AG04450 (cell line): Measurements from ENCODE around the gene KIAA1614. TPM values are rescaled to one million over a fixed set of nuclear protein-coding genes. Genes with fewer than 3 reads are reported as not detected.

Source experiments
- CTCF ChIA-PET: fragments of 300-600, 350-600 bp; formaldehyde crosslinking; extraction: SDS; loops from one replicate; lab custom pipeline; 2022; ENCODE audit warnings: antibody characterized with exemption, inconsistent platforms; lab: Charles Lee
- POLR2A ChIA-PET: fragments of 350-600 bp; formaldehyde crosslinking; extraction: SDS; loops from one replicate; lab custom pipeline; 2021; ENCODE audit warnings: antibody characterized with exemption, inconsistent platforms; lab: Yijun Ruan, JAX
- DNase-seq: peaks from one replicate; pipeline ENCODE4 v3.0.0-alpha.2; 2011; ENCODE audit warnings: low read depth, low spot score
- H3K27ac ChIP-seq: one replicate; pipeline ENCODE4 v1.5.1; 2012; ENCODE audit warnings: low read depth, low read length, control low read depth
- H3K27me3 ChIP-seq: one replicate; pipeline ENCODE4 v1.6.0; 2012; ENCODE audit warnings: low read length; ENCODE audit not compliant: control insufficient read depth, insufficient read depth
- H3K4me3 ChIP-seq: 2 replicates; pipeline ENCODE4 v1.5.1; 2011; ENCODE audit warnings: mild to moderate bottlenecking, low read depth, low read length, control low read depth
- H3K9me3 ChIP-seq: 2 replicates; pipeline ENCODE4 v1.5.1; 2012; ENCODE audit warnings: low read length; ENCODE audit not compliant: control insufficient read depth, insufficient read depth
- CTCF ChIP-seq: IDR thresholded peaks from 2 replicates; pipeline ENCODE4 v1.5.1; 2011; ENCODE audit warnings: low read depth, low read length, control low read depth, inconsistent platforms
- polyA plus RNA-seq: library from polyadenylated mRNA; depleted of rRNA; stranded (reverse); fragments of >200 nt; gene quantifications from 2 replicates; pipeline ENCODE4 v1.2.3, GENCODE V29; 2011

KIAA1614 gene
- polyA plus RNA-seq, 1 experiment: 4.0 TPM

DNA sequence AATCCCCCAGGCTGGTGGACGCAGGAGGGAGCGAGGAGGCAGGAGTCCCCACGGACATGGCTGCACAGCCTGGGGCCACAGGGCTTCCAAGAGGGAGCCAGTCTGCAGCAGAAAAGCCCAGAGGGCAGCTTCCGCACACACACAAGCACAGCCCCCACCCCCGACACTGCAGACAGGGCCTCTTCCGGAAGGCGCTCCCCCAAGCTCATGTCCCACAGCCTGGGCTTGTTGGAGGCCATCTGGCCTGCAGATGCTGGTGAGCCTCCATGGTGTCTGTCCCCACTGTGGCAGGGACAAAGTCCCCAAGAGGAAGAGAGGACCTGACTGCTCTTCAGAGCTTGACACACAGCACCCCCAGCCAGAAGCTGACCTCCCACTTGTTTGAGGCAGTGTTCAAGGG is 13.4 kb upstream of the KIAA1614 start:
- POLR2A ChIA-PET: no interaction called here
- Histone ChIP-seq H3K27me3 (no peaks in the 10 kb centered on the region), H3K4me3 (no peak overlapping the region), H3K27ac (no peak overlapping the region), H3K9me3 (peaks cover 3% of the 10 kb centered on the region; the same call in 1 of the 2 replicates)
- TF ChIP-seq CTCF: no peak
- DNase-seq: no peak
- CTCF ChIA-PET: interaction anchor here (2.4 kb wide), 1 partner anchor 17 kb away, joined by 8 read pairs; no protein-coding TSS in a partner anchor

GRCh38 chr1:180901076-180901990 is 11.4 kb upstream of the KIAA1614 start:
- H3K4me3 ChIP-seq: no peak overlapping the region
- ChIA-PET POLR2A (no interaction called here), CTCF (interaction anchor here (0.5 to 2.2 kb wide), 4 partner anchors 20 to 522 kb away, joined by 3 to 7 read pairs (median 4); no protein-coding TSS in a partner anchor)
- TF ChIP-seq CTCF: no peak
- DNase-seq: no peak
- no peak overlapping the region for H3K27ac ChIP-seq
- H3K27me3 ChIP-seq: no peaks in the 10 kb centered on the region
- H3K9me3 ChIP-seq: peaks cover 3% of the 10 kb centered on the region; the same call in 1 of the 2 replicates

DNA sequence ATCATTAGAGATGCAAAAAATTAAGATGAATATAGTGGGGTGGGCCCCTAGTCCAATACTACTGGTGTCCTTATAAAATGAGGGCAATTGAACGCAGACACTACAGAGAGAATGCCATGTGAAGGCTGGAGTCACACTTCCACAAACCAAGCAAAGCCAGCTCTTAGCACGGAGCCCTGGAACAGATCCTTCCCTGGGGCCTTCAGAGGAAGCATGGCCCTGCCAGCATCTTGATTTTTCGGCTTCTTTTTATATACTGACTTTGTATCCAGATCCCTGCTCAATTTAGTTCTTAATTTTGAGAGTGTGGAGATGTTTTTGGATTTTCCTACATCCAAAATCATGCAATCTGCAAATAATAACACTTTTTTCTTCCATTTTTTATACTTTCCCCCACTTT is 10.2 kb upstream of the KIAA1614 start:
- H3K9me3 ChIP-seq: no peaks in the 10 kb centered on the region; the same call in 1 of the 2 replicates
- ChIA-PET CTCF (interaction anchor here (0.9 to 2.2 kb wide), 2 partner anchors 21 to 39 kb away, joined by 3 to 7 read pairs; no protein-coding TSS in a partner anchor), POLR2A (no interaction called here)
- no peak for DNase-seq
- no peak overlapping the region for H3K27ac ChIP-seq
- no peaks in the 10 kb centered on the region for H3K27me3 ChIP-seq
- no peak for TF ChIP-seq CTCF
- no peak overlapping the region for H3K4me3 ChIP-seq

DNA sequence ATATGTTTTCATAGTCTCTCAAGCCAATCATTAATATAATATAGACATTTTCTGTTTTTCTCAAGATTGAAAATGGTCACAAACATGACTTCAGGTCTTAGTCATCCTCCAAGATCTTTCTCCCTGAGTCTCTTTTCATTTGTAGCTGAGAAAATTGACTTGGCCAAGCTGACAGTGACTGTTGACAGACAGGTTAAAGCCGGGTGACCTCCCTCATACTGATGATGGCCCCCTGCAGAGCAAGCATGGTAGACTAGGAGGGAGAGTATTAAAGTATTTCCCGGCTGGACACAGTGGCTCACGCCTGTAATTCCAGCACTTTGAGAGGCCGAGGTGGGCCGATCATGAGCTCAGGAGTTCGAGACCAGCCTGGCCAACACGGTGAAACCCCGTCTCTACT is 6.8 kb upstream of the KIAA1614 start:
- Histone ChIP-seq H3K4me3 (no peak overlapping the region), H3K9me3 (no peaks in the 10 kb centered on the region), H3K27ac (no peak overlapping the region), H3K27me3 (no peaks in the 10 kb centered on the region)
- no peak for TF ChIP-seq CTCF
- ChIA-PET CTCF (no interaction called here), POLR2A (no interaction called here)
- no peak for DNase-seq

- CTCF ChIA-PET: no interaction called here
- POLR2A ChIA-PET: no interaction called here
- TF ChIP-seq CTCF: no peak
- no peak overlapping the region for H3K4me3 ChIP-seq
- no peaks in the 10 kb centered on the region for H3K27me3 ChIP-seq
- DNase-seq: no peak
- H3K9me3 ChIP-seq: no peaks in the 10 kb centered on the region
- no peak overlapping the region for H3K27ac ChIP-seq
Measured at GRCh38 chr1:180906511-180906910, 6.2 kb upstream of the KIAA1614 start.
